ENCODE measurements around the gene UBE2I.

The UBE2I gene

GRCh38 chr16:1330931-1331711 lies 21.7 kb downstream of the UBE2I start:
- in situ Hi-C loops (cut with HindIII; ENCODE audit: low pct_ligation_motif_present, low sequenced_read_pairs): no loop called here
- H3K4me3 ChIP-seq (ENCODE audit: low read depth, low read length): no peak overlapping the region
- peak; percentile 18 for TF ChIP-seq CTCF (IDR thresholded peaks at IDR 0.05; ENCODE audit: low read depth, low read length, missing control alignments)
- no peak overlapping the region for H3K27ac ChIP-seq
- no peaks in the 10 kb centered on the region for H3K36me3 ChIP-seq (replicated peaks)
- peaks cover 44% of the 10 kb centered on the region for H3K27me3 ChIP-seq (replicated peaks)
- DNase-seq: no peak

- Histone ChIP-seq H3K36me3 (replicated peaks) (no peaks in the 10 kb centered on the region), H3K4me3 (ENCODE audit: low read depth, low read length) (no peak overlapping the region), H3K27me3 (replicated peaks) (peaks cover 49% of the 10 kb centered on the region), H3K27ac (no peak overlapping the region)
- DNase-seq: peak; percentile 64
- no peak for TF ChIP-seq CTCF (IDR thresholded peaks at IDR 0.05; ENCODE audit: low read depth, low read length, missing control alignments)
- in situ Hi-C loops (cut with HindIII; ENCODE audit: low pct_ligation_motif_present, low sequenced_read_pairs): no loop called here
Observed at GRCh38 chr16:1331712-1332617, 22.5 kb downstream of the UBE2I start.

GRCh38 chr16:1332618-1333148 lies 23.2 kb downstream of the UBE2I start:
- no peak overlapping the region for H3K27ac ChIP-seq
- TF ChIP-seq CTCF (IDR thresholded peaks at IDR 0.05; ENCODE audit: low read depth, low read length, missing control alignments): no peak
- no peaks in the 10 kb centered on the region for H3K36me3 ChIP-seq (replicated peaks)
- no peak for DNase-seq
- in situ Hi-C loops (cut with HindIII; ENCODE audit: low pct_ligation_motif_present, low sequenced_read_pairs): no loop called here
- H3K4me3 ChIP-seq (ENCODE audit: low read depth, low read length): no peak overlapping the region
- H3K27me3 ChIP-seq (replicated peaks): peaks cover 49% of the 10 kb centered on the region

- in situ Hi-C loops (cut with HindIII; ENCODE audit: low pct_ligation_motif_present, low sequenced_read_pairs): no loop called here
- peaks cover 49% of the 10 kb centered on the region for H3K27me3 ChIP-seq (replicated peaks)
- DNase-seq: no peak
- H3K27ac ChIP-seq: no peak within 1 kb of the TSS
- no peak for TF ChIP-seq CTCF (IDR thresholded peaks at IDR 0.05; ENCODE audit: low read depth, low read length, missing control alignments)
- no peak within 1 kb of the TSS for H3K4me3 ChIP-seq (ENCODE audit: low read depth, low read length)
- no peaks in the 10 kb centered on the region for H3K36me3 ChIP-seq (replicated peaks)
Observed at GRCh38 chr16:1333149-1333812, 23.8 kb downstream of the UBE2I start, which contains the start of gene BAIAP3. Gene BAIAP3, plus strand, starts transcription at chr16:1333645. Its CDS starts 4,905 bp downstream, at chr16:1338550.

- Histone ChIP-seq H3K27me3 (replicated peaks) (peaks cover 49% of the 10 kb centered on the region), H3K27ac (no peak overlapping the region), H3K36me3 (replicated peaks) (no peaks in the 10 kb centered on the region), H3K4me3 (ENCODE audit: low read depth, low read length) (no peak overlapping the region)
- DNase-seq: no peak
- TF ChIP-seq CTCF (IDR thresholded peaks at IDR 0.05; ENCODE audit: low read depth, low read length, missing control alignments): no peak
- in situ Hi-C loops (cut with HindIII; ENCODE audit: low pct_ligation_motif_present, low sequenced_read_pairs): no loop called here
Observed at GRCh38 chr16:1333854-1334700, 24.6 kb downstream of the UBE2I start.
